ENCODE results near the gene PTGES2. TPM values are rescaled to one million over a fixed set of nuclear protein-coding genes. Genes with fewer than 3 reads are reported as not detected.
A peak's percentile ranks its signal among the peaks of the same experiment; 100 is the strongest.

PTGES2 gene
- total and polyA plus RNA-seq, 2 of the 13 experiments (the other 11 are each of a cell fraction or from before 2014, with no cell fraction given), result 63.7 to 79.8 TPM

DNA sequence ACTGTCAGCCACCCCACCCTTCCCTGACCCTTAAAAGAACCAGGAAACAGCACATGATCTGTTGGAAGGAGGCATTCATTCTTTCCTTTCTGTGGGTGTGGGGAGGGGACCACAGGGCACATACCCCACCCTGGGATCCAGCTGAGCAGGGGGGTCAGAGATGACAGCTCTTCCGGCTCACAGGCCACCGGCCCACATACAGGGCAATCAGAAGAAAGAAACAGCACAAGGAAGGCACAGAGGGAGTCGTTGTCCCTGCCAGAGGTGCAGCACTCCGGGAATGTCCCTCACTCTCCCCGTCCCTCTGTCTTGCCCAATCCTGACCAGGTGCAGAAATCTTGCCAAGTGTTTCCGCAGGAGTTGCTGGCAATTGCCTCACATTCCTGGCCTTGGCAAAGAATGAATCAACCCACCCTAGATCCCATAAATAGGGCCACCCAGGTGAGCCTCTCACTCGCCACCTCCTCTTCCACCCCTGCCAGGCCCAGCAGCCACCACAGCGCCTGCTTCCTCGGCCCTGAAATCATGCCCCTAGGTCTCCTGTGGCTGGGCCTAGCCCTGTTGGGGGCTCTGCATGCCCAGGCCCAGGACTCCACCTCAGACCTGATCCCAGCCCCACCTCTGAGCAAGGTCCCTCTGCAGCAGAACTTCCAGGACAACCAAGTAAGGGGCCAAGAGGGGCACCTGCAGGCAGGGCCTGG, 21.6 kb upstream of the PTGES2 start, which contains the start of gene LCN2 (continued):
- TF ChIP-seq, protein P1, sequence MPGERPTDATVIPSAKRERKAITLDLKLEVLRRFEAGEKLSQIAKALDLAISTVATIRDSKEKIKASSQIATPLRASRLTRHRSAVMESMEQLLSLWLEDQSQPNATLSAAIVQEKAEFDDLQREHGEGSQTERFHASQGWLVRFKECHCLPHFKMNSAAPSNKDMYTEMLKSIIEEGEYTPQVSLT (CRISPR knock-in tag; IDR thresholded peaks at IDR 0.05; ENCODE audit: borderline replicate concordance, low read depth), result no peak
- TF ChIP-seq, protein P2, sequence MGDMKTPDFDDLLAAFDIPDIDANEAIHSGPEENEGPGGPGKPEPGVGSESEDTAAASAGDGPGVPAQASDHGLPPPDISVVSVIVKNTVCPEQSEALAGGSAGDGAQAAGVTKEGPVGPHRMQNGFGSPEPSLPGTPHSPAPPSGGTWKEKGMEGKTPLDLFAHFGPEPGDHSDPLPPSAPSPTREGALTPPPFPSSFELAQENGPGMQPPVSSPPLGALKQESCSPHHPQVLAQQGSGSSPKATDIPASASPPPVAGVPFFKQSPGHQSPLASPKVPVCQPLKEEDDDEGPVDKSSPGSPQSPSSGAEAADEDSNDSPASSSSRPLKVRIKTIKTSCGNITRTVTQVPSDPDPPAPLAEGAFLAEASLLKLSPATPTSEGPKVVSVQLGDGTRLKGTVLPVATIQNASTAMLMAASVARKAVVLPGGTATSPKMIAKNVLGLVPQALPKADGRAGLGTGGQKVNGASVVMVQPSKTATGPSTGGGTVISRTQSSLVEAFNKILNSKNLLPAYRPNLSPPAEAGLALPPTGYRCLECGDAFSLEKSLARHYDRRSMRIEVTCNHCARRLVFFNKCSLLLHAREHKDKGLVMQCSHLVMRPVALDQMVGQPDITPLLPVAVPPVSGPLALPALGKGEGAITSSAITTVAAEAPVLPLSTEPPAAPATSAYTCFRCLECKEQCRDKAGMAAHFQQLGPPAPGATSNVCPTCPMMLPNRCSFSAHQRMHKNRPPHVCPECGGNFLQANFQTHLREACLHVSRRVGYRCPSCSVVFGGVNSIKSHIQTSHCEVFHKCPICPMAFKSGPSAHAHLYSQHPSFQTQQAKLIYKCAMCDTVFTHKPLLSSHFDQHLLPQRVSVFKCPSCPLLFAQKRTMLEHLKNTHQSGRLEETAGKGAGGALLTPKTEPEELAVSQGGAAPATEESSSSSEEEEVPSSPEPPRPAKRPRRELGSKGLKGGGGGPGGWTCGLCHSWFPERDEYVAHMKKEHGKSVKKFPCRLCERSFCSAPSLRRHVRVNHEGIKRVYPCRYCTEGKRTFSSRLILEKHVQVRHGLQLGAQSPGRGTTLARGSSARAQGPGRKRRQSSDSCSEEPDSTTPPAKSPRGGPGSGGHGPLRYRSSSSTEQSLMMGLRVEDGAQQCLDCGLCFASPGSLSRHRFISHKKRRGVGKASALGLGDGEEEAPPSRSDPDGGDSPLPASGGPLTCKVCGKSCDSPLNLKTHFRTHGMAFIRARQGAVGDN (CRISPR knock-in tag; IDR thresholded peaks at IDR 0.05), result peak; percentile 30
- peak; percentile 69 for TF ChIP-seq CEBPB (IDR thresholded peaks at IDR 0.05; ENCODE audit: borderline replicate concordance, low read depth, low read length)
- TF ChIP-seq SRSF9 (IDR thresholded peaks at IDR 0.05; ENCODE audit: borderline replicate concordance, insufficient read depth, low read depth, low read length, poor library complexity, severe bottlenecking), result no peak
- no peak for TF ChIP-seq HNF4A (CRISPR knock-in tag; IDR thresholded peaks at IDR 0.05)
- TF ChIP-seq SAP130 (CRISPR knock-in tag; IDR thresholded peaks at IDR 0.05; ENCODE audit: low read depth), result peak; percentile 30; the same call in 1 of the 2 replicates
- no peak for TF ChIP-seq TARDBP (CRISPR knock-in tag; IDR thresholded peaks at IDR 0.05)
- TF ChIP-seq THAP8 (CRISPR knock-in tag; IDR thresholded peaks at IDR 0.05; ENCODE audit: borderline replicate concordance), result no peak
- 0 out of 2 replicates have a peak, but pooled peaks have one; percentile 40 for TF ChIP-seq ELF3 (CRISPR knock-in tag; IDR thresholded peaks at IDR 0.05)
- peak; percentile 42; the same call in 1 of the 2 replicates for TF ChIP-seq ETV5 (CRISPR knock-in tag; IDR thresholded peaks at IDR 0.05; ENCODE audit: borderline replicate concordance)
- no peak for TF ChIP-seq SOX6 (IDR thresholded peaks at IDR 0.05)
- 0 out of 2 replicates have a peak, but pooled peaks have one; percentile 14 for TF ChIP-seq SOX6 (CRISPR knock-in tag; IDR thresholded peaks at IDR 0.05)
- no peak for TF ChIP-seq KDM4B (CRISPR knock-in tag; IDR thresholded peaks at IDR 0.05)
- TF ChIP-seq, protein P3, sequence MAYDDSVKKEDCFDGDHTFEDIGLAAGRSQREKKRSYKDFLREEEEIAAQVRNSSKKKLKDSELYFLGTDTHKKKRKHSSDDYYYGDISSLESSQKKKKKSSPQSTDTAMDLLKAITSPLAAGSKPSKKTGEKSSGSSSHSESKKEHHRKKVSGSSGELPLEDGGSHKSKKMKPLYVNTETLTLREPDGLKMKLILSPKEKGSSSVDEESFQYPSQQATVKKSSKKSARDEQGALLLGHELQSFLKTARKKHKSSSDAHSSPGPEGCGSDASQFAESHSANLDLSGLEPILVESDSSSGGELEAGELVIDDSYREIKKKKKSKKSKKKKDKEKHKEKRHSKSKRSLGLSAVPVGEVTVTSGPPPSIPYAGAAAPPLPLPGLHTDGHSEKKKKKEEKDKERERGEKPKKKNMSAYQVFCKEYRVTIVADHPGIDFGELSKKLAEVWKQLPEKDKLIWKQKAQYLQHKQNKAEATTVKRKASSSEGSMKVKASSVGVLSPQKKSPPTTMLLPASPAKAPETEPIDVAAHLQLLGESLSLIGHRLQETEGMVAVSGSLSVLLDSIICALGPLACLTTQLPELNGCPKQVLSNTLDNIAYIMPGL (CRISPR knock-in tag; IDR thresholded peaks at IDR 0.05; ENCODE audit: borderline replicate concordance in 1 of 2, low read depth in 1 of 2), result 0 out of 4 replicates have a peak, but pooled peaks of 1 of the 2 experiments have one; percentile 21
- no peak for TF ChIP-seq ELF4 (CRISPR knock-in tag; IDR thresholded peaks at IDR 0.05; ENCODE audit: borderline replicate concordance)
- no peak for TF ChIP-seq EED (CRISPR knock-in tag; IDR thresholded peaks at IDR 0.05)
- no peak for TF ChIP-seq ZNF446 (CRISPR knock-in tag; IDR thresholded peaks at IDR 0.05)
- no peak for TF ChIP-seq CBX1 (IDR thresholded peaks at IDR 0.05; ENCODE audit: low read depth)
- no peak for TF ChIP-seq THAP9 (CRISPR knock-in tag; IDR thresholded peaks at IDR 0.05; ENCODE audit: borderline replicate concordance)
